ENCODE data around the gene KLHL8.

Gene KLHL8

GRCh38 chr4:87117732-87118075 lies 102.7 kb downstream of the KLHL8 start:
- no peak overlapping the region for H3K4me3 ChIP-seq
- TF ChIP-seq CTCF (IDR thresholded peaks at IDR 0.05) = no peak
- DNase-seq (ENCODE audit: low spot score) = no peak
- peak overlapping the region in 1 of 2 donors; percentile 39 for H3K27ac ChIP-seq

GRCh38 chr4:87117051-87117731 lies 103.2 kb downstream of the KLHL8 start:
- no peak overlapping the region for H3K4me3 ChIP-seq
- peak overlapping the region in 1 of 2 donors; percentile 50 for H3K27ac ChIP-seq
- TF ChIP-seq CTCF (IDR thresholded peaks at IDR 0.05) = no peak
- DNase-seq (ENCODE audit: low spot score) = no peak

GRCh38 chr4:87116231-87116630 lies 104.2 kb downstream of the KLHL8 start:
- no peak overlapping the region for H3K4me3 ChIP-seq
- no peak for TF ChIP-seq CTCF (IDR thresholded peaks at IDR 0.05)
- H3K27ac ChIP-seq = peak overlapping the region in 1 of 2 donors; percentile 14
- DNase-seq (ENCODE audit: low spot score) = no peak

GRCh38 chr4:87114245-87115062 lies 106.0 kb downstream of the KLHL8 start:
- H3K4me3 ChIP-seq = no peak overlapping the region
- DNase-seq (ENCODE audit: low spot score) = no peak
- no peak for TF ChIP-seq CTCF (IDR thresholded peaks at IDR 0.05)
- no peak overlapping the region for H3K27ac ChIP-seq

GRCh38 chr4:87112063-87112462 lies 108.4 kb downstream of the KLHL8 start:
- no peak overlapping the region for H3K4me3 ChIP-seq
- H3K27ac ChIP-seq = peak overlapping the region in 1 of 2 donors; percentile 10
- no peak for DNase-seq (ENCODE audit: low spot score)
- TF ChIP-seq CTCF (IDR thresholded peaks at IDR 0.05) = no peak

Data from coronary artery (tissue), 2 donors.